Fibroblast of mammary gland (primary cell): Measurements from ENCODE around the gene FBLN1.
A peak's percentile ranks its signal among the peaks of the same experiment; 100 is the strongest.

ENCODE experiments used
- DNase-seq: peaks from one replicate; pipeline ENCODE4 v3.0.0-alpha.2; 2010; ENCODE audit warnings: low read depth
- H3K4me3 ChIP-seq: 2 replicates; pipeline ENCODE4 v1.5.1; 2011; ENCODE audit warnings: low read depth, mild to moderate bottlenecking, low read length, moderate library complexity; ENCODE audit not compliant: control insufficient read depth
- TF ChIP-seq, protein P1 (sequence below): conservative IDR thresholded peaks from 2 replicates; pipeline ENCODE4 v1.5.1; 2011; ENCODE audit warnings: low read depth, low read length, inconsistent platforms; ENCODE audit not compliant: control insufficient read depth, insufficient read depth

FBLN1 gene

GRCh38 chr22:45632791-45633515 is 130.3 kb downstream of the FBLN1 start:
- no peak for DNase-seq
- H3K4me3 ChIP-seq = no peak overlapping the region
- TF ChIP-seq, protein P1, sequence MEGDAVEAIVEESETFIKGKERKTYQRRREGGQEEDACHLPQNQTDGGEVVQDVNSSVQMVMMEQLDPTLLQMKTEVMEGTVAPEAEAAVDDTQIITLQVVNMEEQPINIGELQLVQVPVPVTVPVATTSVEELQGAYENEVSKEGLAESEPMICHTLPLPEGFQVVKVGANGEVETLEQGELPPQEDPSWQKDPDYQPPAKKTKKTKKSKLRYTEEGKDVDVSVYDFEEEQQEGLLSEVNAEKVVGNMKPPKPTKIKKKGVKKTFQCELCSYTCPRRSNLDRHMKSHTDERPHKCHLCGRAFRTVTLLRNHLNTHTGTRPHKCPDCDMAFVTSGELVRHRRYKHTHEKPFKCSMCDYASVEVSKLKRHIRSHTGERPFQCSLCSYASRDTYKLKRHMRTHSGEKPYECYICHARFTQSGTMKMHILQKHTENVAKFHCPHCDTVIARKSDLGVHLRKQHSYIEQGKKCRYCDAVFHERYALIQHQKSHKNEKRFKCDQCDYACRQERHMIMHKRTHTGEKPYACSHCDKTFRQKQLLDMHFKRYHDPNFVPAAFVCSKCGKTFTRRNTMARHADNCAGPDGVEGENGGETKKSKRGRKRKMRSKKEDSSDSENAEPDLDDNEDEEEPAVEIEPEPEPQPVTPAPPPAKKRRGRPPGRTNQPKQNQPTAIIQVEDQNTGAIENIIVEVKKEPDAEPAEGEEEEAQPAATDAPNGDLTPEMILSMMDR = no peak

DNA sequence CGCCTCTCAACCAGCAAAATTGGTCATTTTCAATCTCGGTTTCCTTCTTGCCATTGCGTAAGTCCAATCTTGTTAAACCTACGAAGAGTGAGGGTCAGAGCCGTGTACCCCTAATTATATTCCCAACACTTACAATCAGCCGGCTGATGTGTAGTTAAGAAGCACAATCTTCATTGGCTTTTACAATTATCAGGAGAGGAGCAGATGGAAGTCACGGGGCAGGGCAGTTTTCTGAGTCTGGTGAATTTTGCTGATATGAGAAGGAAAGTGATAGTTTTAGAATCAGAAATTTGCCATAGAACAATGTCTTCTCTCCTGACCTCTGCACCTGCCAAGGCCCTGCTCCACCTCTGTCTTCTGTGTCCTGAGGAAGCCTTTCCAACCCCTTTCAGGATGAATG is 134.0 kb downstream of the FBLN1 start:
- TF ChIP-seq, protein P1 = no peak
- DNase-seq = no peak
- H3K4me3 ChIP-seq = no peak overlapping the region

DNA sequence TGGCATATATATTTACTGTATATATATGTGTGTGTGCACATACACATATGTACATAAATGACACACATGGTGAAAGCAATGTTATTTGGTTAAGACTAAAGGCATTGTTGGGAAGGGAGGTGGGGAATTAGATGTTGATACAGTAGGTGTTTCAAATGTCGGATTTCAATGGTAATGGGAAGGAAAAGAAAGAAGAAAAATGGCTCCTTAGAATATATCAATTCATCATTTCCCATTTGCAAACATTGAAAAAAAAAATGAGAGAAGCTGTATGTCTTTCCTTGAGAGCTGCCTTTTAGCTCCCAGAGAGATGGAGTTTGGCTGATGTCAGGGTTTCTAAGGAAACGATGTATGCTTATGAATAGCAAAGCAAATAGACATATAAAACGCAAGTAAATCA is 135.5 kb downstream of the FBLN1 start:
- TF ChIP-seq, protein P1 = no peak
- no peak for DNase-seq
- H3K4me3 ChIP-seq = no peak overlapping the region

GRCh38 chr22:45638834-45639746 is 136.4 kb downstream of the FBLN1 start:
- TF ChIP-seq, protein P1 = no peak
- DNase-seq = peak; percentile 69
- H3K4me3 ChIP-seq = no peak overlapping the region

DNA sequence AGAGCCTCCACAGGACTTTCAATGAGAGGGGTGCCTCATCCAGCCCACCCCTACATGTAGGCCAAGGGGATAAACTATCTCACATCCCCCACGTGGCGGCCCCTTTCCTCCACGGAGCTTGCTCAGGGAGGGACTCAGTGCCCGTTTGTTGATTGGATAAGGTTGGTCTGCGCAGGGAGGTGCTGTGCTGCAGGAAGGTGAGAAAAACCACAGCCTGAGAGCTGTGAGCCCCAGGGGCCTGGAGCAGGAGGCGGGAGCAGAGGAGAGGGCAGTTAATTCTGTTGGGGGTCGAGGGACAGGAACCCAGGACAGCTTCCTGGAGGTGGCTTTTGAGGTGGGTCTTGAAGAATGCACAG is 137.0 kb downstream of the FBLN1 start:
- no peak for DNase-seq
- TF ChIP-seq, protein P1 = no peak
- H3K4me3 ChIP-seq = no peak overlapping the region

DNA sequence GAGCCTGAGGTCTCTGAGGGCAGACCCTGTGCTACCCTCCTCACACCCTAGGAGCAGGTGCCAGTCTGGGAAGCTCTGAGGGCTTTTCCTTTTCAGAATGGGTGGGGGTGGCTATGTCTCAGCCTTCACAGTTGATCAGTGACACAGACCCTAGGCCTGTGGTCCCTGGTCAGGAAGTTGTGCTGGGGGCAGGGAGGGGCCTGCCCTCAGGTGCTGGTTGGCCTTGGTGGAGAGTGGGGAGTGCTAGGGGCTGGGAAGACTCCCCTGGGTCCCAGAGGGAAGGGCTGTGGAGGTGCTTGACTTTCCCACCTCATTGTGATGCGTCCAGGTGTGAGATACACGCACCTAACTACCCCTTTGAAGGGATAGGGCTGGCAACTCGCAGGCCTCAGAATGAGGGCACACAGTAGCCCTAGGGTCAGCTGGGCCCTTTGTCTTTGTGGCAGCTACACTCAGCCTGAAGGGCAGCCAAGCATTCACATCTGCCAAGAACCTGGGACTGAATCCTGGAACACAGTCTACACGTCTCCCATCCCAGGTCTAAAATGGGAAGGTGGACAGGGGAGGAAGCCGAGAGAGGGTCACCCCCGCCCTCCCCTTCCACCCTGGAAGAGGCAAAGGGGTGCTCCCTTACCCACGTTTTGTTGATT is 137.7 kb downstream of the FBLN1 start:
- H3K4me3 ChIP-seq = no peak overlapping the region
- DNase-seq = no peak
- TF ChIP-seq, protein P1 = no peak
